Hepatic stellate cell (primary cell): Measurements from ENCODE around the gene FOS.
"Not testable (repeated sequence)": the region's sequence is repeated elsewhere in the genome, so short reads cannot be mapped to it uniquely, and the experiment has no call there.

ENCODE experiments used
- DNase-seq: peaks from one replicate; pipeline ENCODE4 v3.0.0; 2011; ENCODE audit warnings: low spot score

The FOS gene

GRCh38 chr14:75278422-75279152 is at the start of gene FOS:
TSS of gene FOS (plus strand) at chr14:75278828. CDS start at chr14:75278983, 155 bp downstream.
- DNase-seq: peak; percentile 97

GRCh38 chr14:75229661-75230139 is 48.9 kb upstream of the FOS start:
- no peak for DNase-seq

GRCh38 chr14:75230140-75230792 is 48.4 kb upstream of the FOS start:
- DNase-seq: no peak

GRCh38 chr14:75231320-75231719 is 47.3 kb upstream of the FOS start:
- no peak for DNase-seq

GRCh38 chr14:75232191-75232590 is 46.4 kb upstream of the FOS start:
- no peak for DNase-seq

GRCh38 chr14:75232597-75232996 is 46.0 kb upstream of the FOS start:
- no peak for DNase-seq

- DNase-seq: peak; percentile 56
Measured at GRCh38 chr14:75234173-75235115, 44.2 kb upstream of the FOS start.

- DNase-seq: not testable (repeated sequence)
Measured at GRCh38 chr14:75235198-75235597, 43.4 kb upstream of the FOS start.

GRCh38 chr14:75236467-75236866 is 42.2 kb upstream of the FOS start:
- DNase-seq: no peak

- DNase-seq: no peak
Measured at GRCh38 chr14:75236901-75237419, 41.7 kb upstream of the FOS start.

GRCh38 chr14:75238756-75239455 is 39.7 kb upstream of the FOS start:
- no peak for DNase-seq

- DNase-seq: no peak
Measured at GRCh38 chr14:75240781-75241180, 37.8 kb upstream of the FOS start.

- no peak for DNase-seq
Measured at GRCh38 chr14:75242546-75243273, 35.9 kb upstream of the FOS start.

- no peak for DNase-seq
Measured at GRCh38 chr14:75244121-75244520, 34.5 kb upstream of the FOS start.

- DNase-seq: no peak
Measured at GRCh38 chr14:75246546-75247285, 31.9 kb upstream of the FOS start.

GRCh38 chr14:75247286-75247922 is 31.2 kb upstream of the FOS start:
- DNase-seq: no peak

- no peak for DNase-seq
Measured at GRCh38 chr14:75247939-75248338, 30.7 kb upstream of the FOS start.

- DNase-seq: no peak
Measured at GRCh38 chr14:75249251-75249957, 29.2 kb upstream of the FOS start.

GRCh38 chr14:75249958-75250336 is 28.7 kb upstream of the FOS start:
- DNase-seq: no peak
